ENCODE data around the gene ENTPD5.

Gene ENTPD5

DNA sequence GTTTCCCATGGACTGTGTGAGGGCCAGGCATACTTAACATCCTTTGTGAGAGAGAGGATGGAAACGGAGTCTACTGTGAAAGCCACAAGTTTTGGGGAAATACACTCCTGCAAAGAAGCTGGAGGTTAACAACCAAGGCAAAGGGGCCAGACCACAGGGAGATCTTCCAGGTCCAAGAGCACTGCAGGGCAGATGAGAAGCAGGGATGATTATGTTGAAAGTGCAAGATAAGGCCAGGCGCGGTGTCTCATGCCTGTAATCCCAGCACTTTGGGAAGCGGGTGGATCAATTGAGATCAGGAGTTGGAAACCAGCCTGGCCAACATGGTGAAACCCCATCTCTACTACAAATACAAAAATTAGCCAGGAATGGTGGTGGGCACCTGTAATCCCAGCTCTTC is 53.9 kb downstream of the ENTPD5 start:
- Histone ChIP-seq H3K9me3 (ENCODE audit: insufficient read depth, low read depth, low read length) (no peaks in the 10 kb centered on the region), H2AFZ (ENCODE audit: low read length) (no peak overlapping the region), H3K9me2 (replicated peaks; ENCODE audit: low read depth, low read length) (no peaks in the 10 kb centered on the region), H3K27me3 (ENCODE audit: insufficient read depth, low read length, poor library complexity, severe bottlenecking) (no peaks in the 10 kb centered on the region), H3K4me3 (ENCODE audit: low read length, poor library complexity, severe bottlenecking) (no peak overlapping the region), H3K4me2 (ENCODE audit: low read depth, low read length, poor library complexity, severe bottlenecking) (no peak overlapping the region), H3K4me1 (ENCODE audit: insufficient read depth, low read length, poor library complexity, severe bottlenecking) (no peaks in the 10 kb centered on the region), H3K79me2 (ENCODE audit: insufficient read depth, low read length) (no peaks in the 10 kb centered on the region), H3K36me3 (ENCODE audit: insufficient read depth, low read length) (peaks cover 31% of the 10 kb centered on the region; the same call in 1 of the 2 replicates), H3F3A (ENCODE audit: low read depth) (no peaks in the 10 kb centered on the region), H4K20me1 (ENCODE audit: insufficient read depth, low read length, poor library complexity, severe bottlenecking) (no peaks in the 10 kb centered on the region), H3K9ac (ENCODE audit: low read depth, low read length, poor library complexity, severe bottlenecking) (no peak overlapping the region)
- no peak for TF ChIP-seq CTCF (conservative IDR thresholded peaks at IDR 0.05; ENCODE audit: low read length)
- no peak for TF ChIP-seq EZH2phosphoT487 (IDR thresholded peaks at IDR 0.05; ENCODE audit: borderline replicate concordance)

DNA sequence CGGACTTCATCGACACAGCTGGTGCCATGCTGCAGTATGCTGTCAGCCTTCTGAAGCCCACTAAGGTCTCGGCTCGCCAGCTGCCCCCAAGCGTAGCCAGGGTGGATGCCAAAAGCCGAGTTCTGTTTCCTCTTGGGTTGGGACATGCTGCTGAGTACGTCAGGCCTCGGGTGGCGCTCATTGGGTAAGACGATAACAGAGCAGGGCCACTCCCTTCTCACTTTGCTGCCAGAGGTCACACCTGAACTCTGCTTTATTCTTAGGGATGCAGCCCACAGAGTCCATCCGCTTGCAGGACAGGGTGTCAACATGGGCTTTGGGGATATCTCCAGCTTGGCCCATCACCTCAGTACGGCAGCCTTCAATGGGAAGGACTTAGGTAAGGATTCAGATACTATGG is 57.9 kb downstream of the ENTPD5 start:
- Histone ChIP-seq H3K4me1 (ENCODE audit: insufficient read depth, low read length, poor library complexity, severe bottlenecking) (no peaks in the 10 kb centered on the region), H3F3A (ENCODE audit: low read depth) (no peaks in the 10 kb centered on the region), H3K79me2 (ENCODE audit: insufficient read depth, low read length) (no peaks in the 10 kb centered on the region), H4K20me1 (ENCODE audit: insufficient read depth, low read length, poor library complexity, severe bottlenecking) (no peaks in the 10 kb centered on the region), H3K4me2 (ENCODE audit: low read depth, low read length, poor library complexity, severe bottlenecking) (no peak overlapping the region), H3K9ac (ENCODE audit: low read depth, low read length, poor library complexity, severe bottlenecking) (no peak overlapping the region), H3K9me3 (ENCODE audit: insufficient read depth, low read depth, low read length) (no peaks in the 10 kb centered on the region), H3K4me3 (ENCODE audit: low read length, poor library complexity, severe bottlenecking) (no peak overlapping the region), H3K36me3 (ENCODE audit: insufficient read depth, low read length) (peaks cover 51% of the 10 kb centered on the region; the same call in 1 of the 2 replicates), H2AFZ (ENCODE audit: low read length) (no peak overlapping the region), H3K9me2 (replicated peaks; ENCODE audit: low read depth, low read length) (no peaks in the 10 kb centered on the region), H3K27me3 (ENCODE audit: insufficient read depth, low read length, poor library complexity, severe bottlenecking) (no peaks in the 10 kb centered on the region)
- TF ChIP-seq CTCF (conservative IDR thresholded peaks at IDR 0.05; ENCODE audit: low read length) (no peak), EZH2phosphoT487 (IDR thresholded peaks at IDR 0.05; ENCODE audit: borderline replicate concordance) (no peak)

DNA sequence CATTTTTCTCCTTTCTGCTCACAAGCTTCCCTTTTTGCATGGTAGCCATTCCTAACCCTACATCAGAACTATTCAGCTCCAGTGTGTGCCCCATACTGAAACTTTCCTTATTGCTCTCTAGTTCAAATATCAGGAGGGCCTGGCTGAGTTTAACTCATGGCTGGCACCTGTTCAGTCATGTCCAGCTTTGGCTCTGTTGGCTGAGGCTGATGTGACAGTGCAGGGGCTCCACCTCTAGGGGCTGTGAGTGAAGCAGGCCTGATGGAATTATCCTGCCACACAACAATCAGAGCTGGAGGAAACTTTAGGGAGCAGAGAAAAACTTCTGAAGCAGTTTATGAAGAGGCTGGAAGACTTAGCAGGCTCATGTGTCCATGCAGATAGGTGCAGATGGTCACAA is 60.5 kb downstream of the ENTPD5 start:
- H3K9ac ChIP-seq (ENCODE audit: low read depth, low read length, poor library complexity, severe bottlenecking): no peak overlapping the region
- H2AFZ ChIP-seq (ENCODE audit: low read length): no peak overlapping the region
- no peak overlapping the region for H3K4me2 ChIP-seq (ENCODE audit: low read depth, low read length, poor library complexity, severe bottlenecking)
- H3K79me2 ChIP-seq (ENCODE audit: insufficient read depth, low read length): no peaks in the 10 kb centered on the region
- no peaks in the 10 kb centered on the region for H4K20me1 ChIP-seq (ENCODE audit: insufficient read depth, low read length, poor library complexity, severe bottlenecking)
- H3K4me3 ChIP-seq (ENCODE audit: low read length, poor library complexity, severe bottlenecking): no peak overlapping the region
- TF ChIP-seq EZH2phosphoT487 (IDR thresholded peaks at IDR 0.05; ENCODE audit: borderline replicate concordance) (no peak), CTCF (conservative IDR thresholded peaks at IDR 0.05; ENCODE audit: low read length) (no peak; the same call in 1 of the 2 replicates)
- H3K9me3 ChIP-seq (ENCODE audit: insufficient read depth, low read depth, low read length): no peaks in the 10 kb centered on the region
- H3K27me3 ChIP-seq (ENCODE audit: insufficient read depth, low read length, poor library complexity, severe bottlenecking): no peaks in the 10 kb centered on the region
- peaks cover 60% of the 10 kb centered on the region; the same call in 1 of the 2 replicates for H3K36me3 ChIP-seq (ENCODE audit: insufficient read depth, low read length)
- no peaks in the 10 kb centered on the region for H3K4me1 ChIP-seq (ENCODE audit: insufficient read depth, low read length, poor library complexity, severe bottlenecking)
- H3K9me2 ChIP-seq (replicated peaks; ENCODE audit: low read depth, low read length): no peaks in the 10 kb centered on the region
- H3F3A ChIP-seq (ENCODE audit: low read depth): no peaks in the 10 kb centered on the region
